ENCODE measurements around the gene POLR1H.

Gene POLR1H

DNA sequence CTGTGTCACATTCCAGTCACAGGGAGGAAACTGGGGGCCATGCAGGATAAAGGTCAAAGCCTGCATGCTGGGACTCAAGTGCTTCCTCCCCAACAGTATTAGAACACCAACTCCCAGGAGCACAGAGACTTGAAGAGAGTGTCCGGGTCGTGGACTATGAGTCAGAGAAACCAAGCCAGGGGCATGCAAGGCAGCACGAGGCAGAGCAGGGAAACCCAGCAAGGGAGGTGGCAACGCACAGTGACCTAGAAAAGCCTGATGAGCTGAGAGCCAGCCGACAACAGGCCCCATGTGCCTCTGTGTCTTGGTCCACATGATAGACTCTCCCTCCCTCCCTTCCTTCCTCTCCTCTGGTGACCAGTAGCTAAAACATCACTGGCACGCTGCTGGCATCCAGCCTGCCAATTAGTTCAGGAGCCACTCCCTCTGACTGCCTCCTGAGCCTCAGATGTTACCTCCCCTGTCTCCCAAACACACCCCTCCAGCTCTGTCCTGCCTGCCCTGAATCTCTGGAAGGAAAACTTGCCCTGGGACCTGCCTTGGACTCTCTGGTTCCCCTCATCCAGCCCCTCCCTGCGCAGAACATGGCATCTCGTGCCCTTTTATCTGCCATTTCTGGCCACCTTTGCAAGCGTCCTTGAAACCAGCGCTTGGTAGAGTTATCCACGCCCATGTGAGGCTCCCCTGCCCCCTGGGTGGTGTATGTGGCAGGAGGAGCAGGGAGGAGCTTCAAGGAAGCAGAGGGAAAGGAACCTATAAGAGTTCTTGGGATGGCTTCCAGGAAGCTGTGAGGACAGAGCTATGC lies 30.7 kb downstream of the POLR1H start:
- Histone ChIP-seq H3K27me3 (ENCODE audit: low read length) (no peaks in the 10 kb centered on the region), H2AFZ (ENCODE audit: low read depth, low read length, severe bottlenecking) (no peak overlapping the region), H4K20me1 (ENCODE audit: low read depth, low read length) (no peaks in the 10 kb centered on the region), H3K9me2 (replicated peaks; ENCODE audit: insufficient read depth, low read length) (no peaks in the 10 kb centered on the region), H3K79me2 (ENCODE audit: insufficient read depth, low read length) (no peaks in the 10 kb centered on the region), H3F3A (ENCODE audit: insufficient read depth) (no peaks in the 10 kb centered on the region), H3K9ac (ENCODE audit: low read length) (no peak overlapping the region), H3K4me3 (ENCODE audit: insufficient read depth, low read length, poor library complexity, severe bottlenecking) (no peak overlapping the region), H3K9me3 (ENCODE audit: insufficient read depth, low read length) (no peaks in the 10 kb centered on the region), H3K36me3 (ENCODE audit: low read length) (no peaks in the 10 kb centered on the region), H3K27ac (ENCODE audit: low read depth, low read length) (no peak overlapping the region), H3K4me2 (ENCODE audit: low read depth, low read length, poor library complexity, severe bottlenecking) (no peak overlapping the region)
- TF ChIP-seq EZH2phosphoT487 (conservative IDR thresholded peaks at IDR 0.05; ENCODE audit: low read length), result no peak
- TF ChIP-seq, protein P1, sequence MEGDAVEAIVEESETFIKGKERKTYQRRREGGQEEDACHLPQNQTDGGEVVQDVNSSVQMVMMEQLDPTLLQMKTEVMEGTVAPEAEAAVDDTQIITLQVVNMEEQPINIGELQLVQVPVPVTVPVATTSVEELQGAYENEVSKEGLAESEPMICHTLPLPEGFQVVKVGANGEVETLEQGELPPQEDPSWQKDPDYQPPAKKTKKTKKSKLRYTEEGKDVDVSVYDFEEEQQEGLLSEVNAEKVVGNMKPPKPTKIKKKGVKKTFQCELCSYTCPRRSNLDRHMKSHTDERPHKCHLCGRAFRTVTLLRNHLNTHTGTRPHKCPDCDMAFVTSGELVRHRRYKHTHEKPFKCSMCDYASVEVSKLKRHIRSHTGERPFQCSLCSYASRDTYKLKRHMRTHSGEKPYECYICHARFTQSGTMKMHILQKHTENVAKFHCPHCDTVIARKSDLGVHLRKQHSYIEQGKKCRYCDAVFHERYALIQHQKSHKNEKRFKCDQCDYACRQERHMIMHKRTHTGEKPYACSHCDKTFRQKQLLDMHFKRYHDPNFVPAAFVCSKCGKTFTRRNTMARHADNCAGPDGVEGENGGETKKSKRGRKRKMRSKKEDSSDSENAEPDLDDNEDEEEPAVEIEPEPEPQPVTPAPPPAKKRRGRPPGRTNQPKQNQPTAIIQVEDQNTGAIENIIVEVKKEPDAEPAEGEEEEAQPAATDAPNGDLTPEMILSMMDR (IDR thresholded peaks at IDR 0.05; ENCODE audit: insufficient read depth, low read length, poor library complexity, severe bottlenecking), result no peak

- no peaks in the 10 kb centered on the region for H4K20me1 ChIP-seq (ENCODE audit: low read depth, low read length)
Observed at GRCh38 chr6:30092852-30093543, 31.9 kb downstream of the POLR1H start.

DNA sequence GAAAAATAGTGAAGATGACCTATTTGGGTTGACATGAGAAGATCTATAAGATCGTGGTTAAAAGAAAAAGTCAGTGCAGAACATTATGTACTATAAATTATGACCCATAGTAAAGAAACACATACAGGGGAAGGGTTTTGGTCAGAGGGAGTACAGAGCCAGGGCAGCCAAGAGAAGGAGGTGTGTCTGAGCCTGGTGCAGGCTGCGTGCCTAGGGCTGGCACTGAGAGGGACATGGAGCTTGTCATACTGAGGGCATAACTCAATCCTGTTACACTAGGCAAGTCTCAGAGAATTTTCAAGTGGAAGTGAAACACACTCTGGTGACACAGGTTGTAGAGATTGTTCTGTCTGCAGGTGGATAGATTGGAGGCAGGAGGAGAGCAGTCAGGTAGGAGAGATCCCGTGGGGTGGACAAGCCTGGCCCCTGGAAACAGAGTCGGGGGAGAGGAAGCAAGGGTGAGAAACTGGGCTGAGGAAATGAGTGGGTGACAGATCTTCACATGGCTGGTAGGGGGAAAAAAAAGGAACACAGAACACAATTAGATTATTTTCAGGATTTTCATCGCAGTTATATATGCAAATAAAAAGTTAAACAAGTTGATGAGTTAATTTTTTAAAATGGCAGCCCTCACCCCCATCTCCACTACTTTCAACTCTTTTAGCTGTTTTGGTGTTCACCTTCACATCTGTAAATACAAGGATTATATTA lies 33.0 kb downstream of the POLR1H start:
- no peak overlapping the region for H3K9ac ChIP-seq (ENCODE audit: low read length)
- H2AFZ ChIP-seq (ENCODE audit: low read depth, low read length, severe bottlenecking), result no peak overlapping the region
- H3F3A ChIP-seq (ENCODE audit: insufficient read depth), result no peaks in the 10 kb centered on the region
- TF ChIP-seq EZH2phosphoT487 (conservative IDR thresholded peaks at IDR 0.05; ENCODE audit: low read length), result no peak
- TF ChIP-seq, protein P1 (IDR thresholded peaks at IDR 0.05; ENCODE audit: insufficient read depth, low read length, poor library complexity, severe bottlenecking), result no peak
- H3K9me2 ChIP-seq (replicated peaks; ENCODE audit: insufficient read depth, low read length), result no peaks in the 10 kb centered on the region
- H3K9me3 ChIP-seq (ENCODE audit: insufficient read depth, low read length), result no peaks in the 10 kb centered on the region
- H3K4me2 ChIP-seq (ENCODE audit: low read depth, low read length, poor library complexity, severe bottlenecking), result no peak overlapping the region
- H3K4me3 ChIP-seq (ENCODE audit: insufficient read depth, low read length, poor library complexity, severe bottlenecking), result no peak overlapping the region
- no peaks in the 10 kb centered on the region for H3K36me3 ChIP-seq (ENCODE audit: low read length)
- no peaks in the 10 kb centered on the region for H3K79me2 ChIP-seq (ENCODE audit: insufficient read depth, low read length)
- no peaks in the 10 kb centered on the region for H3K27me3 ChIP-seq (ENCODE audit: low read length)
- H4K20me1 ChIP-seq (ENCODE audit: low read depth, low read length), result no peaks in the 10 kb centered on the region
- no peak overlapping the region for H3K27ac ChIP-seq (ENCODE audit: low read depth, low read length)

More at GRCh38 chr6:30092852-30093543, 31.9 kb downstream of the POLR1H start:
- no peaks in the 10 kb centered on the region for H3K79me2 ChIP-seq (ENCODE audit: insufficient read depth, low read length)
- H3K27ac ChIP-seq (ENCODE audit: low read depth, low read length), result no peak overlapping the region
- H3F3A ChIP-seq (ENCODE audit: insufficient read depth), result no peaks in the 10 kb centered on the region
- TF ChIP-seq, protein P1 (IDR thresholded peaks at IDR 0.05; ENCODE audit: insufficient read depth, low read length, poor library complexity, severe bottlenecking), result no peak
- TF ChIP-seq EZH2phosphoT487 (conservative IDR thresholded peaks at IDR 0.05; ENCODE audit: low read length), result no peak
- no peaks in the 10 kb centered on the region for H3K9me3 ChIP-seq (ENCODE audit: insufficient read depth, low read length)
- no peak overlapping the region for H3K9ac ChIP-seq (ENCODE audit: low read length)
- no peaks in the 10 kb centered on the region for H3K36me3 ChIP-seq (ENCODE audit: low read length)
- no peaks in the 10 kb centered on the region for H3K9me2 ChIP-seq (replicated peaks; ENCODE audit: insufficient read depth, low read length)
- no peak overlapping the region for H2AFZ ChIP-seq (ENCODE audit: low read depth, low read length, severe bottlenecking)
- no peaks in the 10 kb centered on the region for H3K27me3 ChIP-seq (ENCODE audit: low read length)
- no peak overlapping the region for H3K4me3 ChIP-seq (ENCODE audit: insufficient read depth, low read length, poor library complexity, severe bottlenecking)
- H3K4me2 ChIP-seq (ENCODE audit: low read depth, low read length, poor library complexity, severe bottlenecking), result no peak overlapping the region

Data from SU-DHL-6 (cell line).